DOHH2 (cell line): ENCODE results near the gene HRH1.

ENCODE experiments used
- EZH2phosphoT487 ChIP-seq: fragments of 200-600 bp; sonication (generic); IDR thresholded peaks from 2 replicates; pipeline ENCODE4 v1.6.1; 2017; ENCODE audit warnings: borderline replicate concordance, mild to moderate bottlenecking, antibody characterized with exemption, low read length, moderate library complexity, mixed read lengths
- TF ChIP-seq, protein P1 (sequence below): fragments of 200-600 bp; sonication (generic); IDR thresholded peaks from one replicate; pipeline ENCODE4 v1.5.1; 2014; ENCODE audit warnings: antibody characterized with exemption, mild to moderate bottlenecking, low read depth, low read length; ENCODE audit not compliant: poor library complexity, severe bottlenecking

DNA sequence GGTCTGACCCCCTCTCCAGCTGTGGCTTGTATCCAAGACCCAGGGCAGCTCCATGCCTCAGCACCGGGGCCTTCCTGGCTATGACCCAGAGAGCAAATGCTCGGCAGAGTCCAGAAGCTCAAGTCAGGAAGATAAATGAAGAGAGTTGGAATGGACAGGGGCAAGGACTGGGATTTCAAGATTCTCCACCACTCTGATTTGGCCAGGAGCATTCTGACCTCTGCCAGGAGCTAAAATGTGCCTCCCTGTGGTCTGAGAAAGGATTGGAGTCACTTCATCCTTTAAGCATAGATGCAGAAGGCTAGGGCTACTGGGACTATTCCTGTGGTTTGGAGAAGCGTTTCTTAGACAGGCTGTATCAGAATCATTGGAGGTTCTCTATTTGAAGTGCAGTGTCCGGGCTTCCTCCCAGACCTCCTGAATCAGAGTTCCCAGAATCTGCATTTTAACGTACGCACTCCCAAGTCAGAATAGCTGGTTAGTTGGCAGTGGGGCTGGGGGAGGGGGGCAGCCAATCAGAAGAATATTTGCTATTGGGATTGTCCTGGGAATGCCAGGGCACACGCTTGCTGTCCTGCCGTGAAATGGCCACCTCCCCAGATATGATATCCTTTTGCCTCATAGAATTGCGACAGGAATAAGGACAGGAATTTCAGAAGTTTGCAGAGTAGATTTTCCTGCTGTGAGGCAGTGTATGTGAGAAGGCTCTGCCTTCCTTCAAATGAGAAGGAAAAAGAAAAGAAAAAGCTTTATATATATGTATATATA, 57.4 kb downstream of the HRH1 start:
- TF ChIP-seq, protein P1, sequence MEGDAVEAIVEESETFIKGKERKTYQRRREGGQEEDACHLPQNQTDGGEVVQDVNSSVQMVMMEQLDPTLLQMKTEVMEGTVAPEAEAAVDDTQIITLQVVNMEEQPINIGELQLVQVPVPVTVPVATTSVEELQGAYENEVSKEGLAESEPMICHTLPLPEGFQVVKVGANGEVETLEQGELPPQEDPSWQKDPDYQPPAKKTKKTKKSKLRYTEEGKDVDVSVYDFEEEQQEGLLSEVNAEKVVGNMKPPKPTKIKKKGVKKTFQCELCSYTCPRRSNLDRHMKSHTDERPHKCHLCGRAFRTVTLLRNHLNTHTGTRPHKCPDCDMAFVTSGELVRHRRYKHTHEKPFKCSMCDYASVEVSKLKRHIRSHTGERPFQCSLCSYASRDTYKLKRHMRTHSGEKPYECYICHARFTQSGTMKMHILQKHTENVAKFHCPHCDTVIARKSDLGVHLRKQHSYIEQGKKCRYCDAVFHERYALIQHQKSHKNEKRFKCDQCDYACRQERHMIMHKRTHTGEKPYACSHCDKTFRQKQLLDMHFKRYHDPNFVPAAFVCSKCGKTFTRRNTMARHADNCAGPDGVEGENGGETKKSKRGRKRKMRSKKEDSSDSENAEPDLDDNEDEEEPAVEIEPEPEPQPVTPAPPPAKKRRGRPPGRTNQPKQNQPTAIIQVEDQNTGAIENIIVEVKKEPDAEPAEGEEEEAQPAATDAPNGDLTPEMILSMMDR = no peak
- no peak for TF ChIP-seq EZH2phosphoT487
